ENCODE results near the gene TXNDC12.

- TF ChIP-seq POLR2A (IDR thresholded peaks at IDR 0.05) (no peak), CTCF (IDR thresholded peaks at IDR 0.05) (no peak), POLR2AphosphoS5 (IDR thresholded peaks at IDR 0.05) (no peak)
Observed at GRCh38 chr1:52102336-52103013, 47.5 kb upstream of the TXNDC12 start.
